Fibroblast of lung (primary cell): ENCODE results near the gene HEBP1. TPM values are rescaled to one million over a fixed set of nuclear protein-coding genes. Genes with fewer than 3 reads are reported as not detected.

Experiments
- DNase-seq, 2 donors: peaks; one replicate each; pipeline versions ENCODE4 v3.0.0 to v3.0.0-alpha.2; 2010; ENCODE audit warnings: low read depth in 2 of 2
- H2AFZ ChIP-seq: 2 replicates; pipeline ENCODE4 v1.5.1; 2012; ENCODE audit warnings: low read length, control low read depth, inconsistent platforms
- H3K27ac ChIP-seq: 2 replicates; pipeline ENCODE4 v1.5.1; 2011; ENCODE audit warnings: low read length, control low read depth; ENCODE audit not compliant: insufficient read depth
- H3K27me3 ChIP-seq: 2 replicates; pipeline ENCODE4 v1.5.1; 2011; ENCODE audit warnings: mild to moderate bottlenecking, low read length; ENCODE audit not compliant: control insufficient read depth, insufficient read depth
- H3K36me3 ChIP-seq: 2 replicates; pipeline ENCODE4 v1.5.1; 2011; ENCODE audit warnings: low read length; ENCODE audit not compliant: control insufficient read depth, insufficient read depth
- H3K4me1 ChIP-seq: 2 replicates; pipeline ENCODE4 v1.5.1; 2011; ENCODE audit warnings: low read length; ENCODE audit not compliant: control insufficient read depth, insufficient read depth; ENCODE audit errors: extremely low read depth
- H3K4me2 ChIP-seq: 2 replicates; pipeline ENCODE4 v1.5.1; 2011; ENCODE audit warnings: low read length, control low read depth; ENCODE audit not compliant: insufficient read depth; ENCODE audit errors: extremely low read depth
- H3K4me3 ChIP-seq, 4 experiments: fragments of 200-600 bp in 1 of 4; sonication (generic) in 1 of 4; replicated peaks in 1 of 4; 2 replicates each; pipeline ENCODE4 v1.5.1; 2011 to 2016; ENCODE audit warnings: low read length in 4 of 4, low read depth in 3 of 4, mild to moderate bottlenecking in 3 of 4, control low read depth in 2 of 4, inconsistent platforms in 1 of 4, mixed read lengths in 1 of 4; ENCODE audit not compliant: insufficient read depth in 1 of 4; ENCODE audit errors: control extremely low read depth in 1 of 4
- H3K79me2 ChIP-seq: 2 replicates; pipeline ENCODE4 v1.5.1; 2012; ENCODE audit warnings: mild to moderate bottlenecking, low read length, inconsistent platforms; ENCODE audit not compliant: control insufficient read depth, insufficient read depth
- H3K9ac ChIP-seq: 2 replicates; pipeline ENCODE4 v1.5.1; 2011; ENCODE audit warnings: mild to moderate bottlenecking, low read length, control low read depth; ENCODE audit not compliant: insufficient read depth
- H3K9me3 ChIP-seq: 2 replicates; pipeline ENCODE4 v1.5.1; 2012; ENCODE audit warnings: low read depth, low read length; ENCODE audit not compliant: control insufficient read depth, insufficient read depth
- H4K20me1 ChIP-seq: 2 replicates; pipeline ENCODE4 v1.5.1; 2011; ENCODE audit warnings: low read length; ENCODE audit not compliant: control insufficient read depth, insufficient read depth; ENCODE audit errors: extremely low read depth
- EZH2 ChIP-seq: IDR thresholded peaks from 2 replicates; pipeline ENCODE4 v1.5.1; 2012; ENCODE audit warnings: low read length, control low read depth, mild to moderate bottlenecking; ENCODE audit errors: missing control alignments
- polyA plus RNA-seq, 2 donors: library from polyadenylated mRNA; depleted of rRNA in 1 of 2; stranded (reverse) in 1 of 2; unstranded in 1 of 2; fragments of >200 nt; gene quantifications; 2 replicates each; pipeline ENCODE4 v1.2.1, GENCODE V29; 2011 to 2012; ENCODE audit warnings: missing spikeins in 1 of 2
- total RNA-seq: library from RNA; depleted of rRNA; stranded (reverse); fragments of >200 nt; gene quantifications from 2 replicates; pipeline ENCODE4 v1.2.1, GENCODE V29; 2014
- TF ChIP-seq, protein P1 (sequence below), 2 donors: IDR thresholded peaks in 1 of 2; conservative IDR thresholded peaks in 1 of 2; 1 replicate in 1 of 2; 2 replicates in 1 of 2; pipeline ENCODE4 v1.5.1; 2011 to 2012; ENCODE audit warnings: low read length in 2 of 2, control low read depth in 1 of 2, inconsistent platforms in 1 of 2, low read depth in 1 of 2, mild to moderate bottlenecking in 1 of 2

Gene HEBP1
- total and polyA plus RNA-seq, 2 donors (not counting 1 experiment from before 2014, with no cell fraction given): 33.7 to 78.2 TPM

DNA sequence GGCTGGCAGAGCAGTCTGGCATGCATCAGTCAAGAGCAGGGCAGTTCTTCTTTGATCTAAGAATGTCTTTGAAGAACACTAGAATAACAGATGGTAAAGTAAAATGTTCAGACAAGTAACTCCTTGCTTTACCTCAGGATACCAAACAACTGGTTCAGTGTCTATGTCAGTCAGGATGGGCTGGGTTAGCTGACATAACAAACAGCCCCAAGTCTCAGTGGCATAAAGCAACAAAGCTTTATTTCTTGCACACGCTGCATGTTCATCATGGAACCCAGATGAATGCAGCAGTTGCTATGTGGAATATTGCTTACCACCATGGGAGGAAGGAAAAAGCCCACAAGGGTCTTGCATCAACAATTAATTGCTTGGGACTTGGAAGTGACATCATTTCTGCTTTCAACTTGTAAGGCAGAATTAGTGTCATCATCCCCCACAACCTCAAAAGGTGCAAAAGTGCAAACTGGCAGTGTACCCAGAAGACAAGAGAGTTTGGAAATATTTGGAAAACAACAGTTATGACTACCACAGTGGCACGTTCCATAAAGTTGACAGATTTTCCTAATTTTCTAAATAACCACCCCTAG, 69.3 kb downstream of the HEBP1 start:
- Histone ChIP-seq H3K9me3 (no peaks in the 10 kb centered on the region), H3K27me3 (no peaks in the 10 kb centered on the region), H4K20me1 (no peaks in the 10 kb centered on the region), H3K79me2 (no peaks in the 10 kb centered on the region), H3K4me1 (peaks cover 3% of the 10 kb centered on the region), H3K9ac (no peak overlapping the region), H2AFZ (no peak overlapping the region), H3K4me3 (no peak overlapping the region), H3K27ac (no peak overlapping the region), H3K4me2 (no peak overlapping the region), H3K36me3 (no peaks in the 10 kb centered on the region)
- TF ChIP-seq, protein P1, sequence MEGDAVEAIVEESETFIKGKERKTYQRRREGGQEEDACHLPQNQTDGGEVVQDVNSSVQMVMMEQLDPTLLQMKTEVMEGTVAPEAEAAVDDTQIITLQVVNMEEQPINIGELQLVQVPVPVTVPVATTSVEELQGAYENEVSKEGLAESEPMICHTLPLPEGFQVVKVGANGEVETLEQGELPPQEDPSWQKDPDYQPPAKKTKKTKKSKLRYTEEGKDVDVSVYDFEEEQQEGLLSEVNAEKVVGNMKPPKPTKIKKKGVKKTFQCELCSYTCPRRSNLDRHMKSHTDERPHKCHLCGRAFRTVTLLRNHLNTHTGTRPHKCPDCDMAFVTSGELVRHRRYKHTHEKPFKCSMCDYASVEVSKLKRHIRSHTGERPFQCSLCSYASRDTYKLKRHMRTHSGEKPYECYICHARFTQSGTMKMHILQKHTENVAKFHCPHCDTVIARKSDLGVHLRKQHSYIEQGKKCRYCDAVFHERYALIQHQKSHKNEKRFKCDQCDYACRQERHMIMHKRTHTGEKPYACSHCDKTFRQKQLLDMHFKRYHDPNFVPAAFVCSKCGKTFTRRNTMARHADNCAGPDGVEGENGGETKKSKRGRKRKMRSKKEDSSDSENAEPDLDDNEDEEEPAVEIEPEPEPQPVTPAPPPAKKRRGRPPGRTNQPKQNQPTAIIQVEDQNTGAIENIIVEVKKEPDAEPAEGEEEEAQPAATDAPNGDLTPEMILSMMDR (conservative IDR thresholded peaks at IDR 0.05 in 1 of 2, IDR thresholded peaks at IDR 0.05 in 1 of 2; ENCODE audit: low read depth in 1 of 2, low read length in 2 of 2): no peak
- no peak for TF ChIP-seq EZH2
- no peak for DNase-seq

DNA sequence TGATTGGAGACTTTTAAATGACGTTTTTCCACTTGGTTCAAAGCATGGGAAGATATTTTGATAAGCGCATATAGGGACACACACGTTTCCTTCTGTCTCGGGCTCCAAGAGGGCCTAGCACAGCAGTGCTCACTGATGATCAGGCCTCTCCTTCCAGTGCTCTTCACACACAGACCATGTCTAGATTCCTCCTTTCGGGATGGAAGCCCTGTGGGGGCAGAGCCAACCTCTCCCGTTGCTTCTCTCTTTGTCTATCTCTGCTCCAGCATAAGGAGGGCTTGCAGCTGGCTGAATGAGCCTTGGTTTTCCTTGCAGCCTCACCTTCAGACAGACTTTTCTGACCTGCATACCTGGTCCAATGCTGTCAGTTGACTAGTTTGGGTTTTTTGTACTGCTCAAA, 70.4 kb downstream of the HEBP1 start:
- no peaks in the 10 kb centered on the region for H4K20me1 ChIP-seq
- H3K27me3 ChIP-seq: no peaks in the 10 kb centered on the region
- no peak overlapping the region for H3K4me2 ChIP-seq
- no peaks in the 10 kb centered on the region for H3K36me3 ChIP-seq
- no peak for TF ChIP-seq EZH2
- TF ChIP-seq, protein P1 (conservative IDR thresholded peaks at IDR 0.05 in 1 of 2, IDR thresholded peaks at IDR 0.05 in 1 of 2; ENCODE audit: low read depth in 1 of 2, low read length in 2 of 2): no peak
- H3K9me3 ChIP-seq: no peaks in the 10 kb centered on the region
- no peak overlapping the region for H2AFZ ChIP-seq
- no peak overlapping the region for H3K4me3 ChIP-seq
- H3K9ac ChIP-seq: no peak overlapping the region
- no peaks in the 10 kb centered on the region for H3K79me2 ChIP-seq
- H3K27ac ChIP-seq: no peak overlapping the region
- no peak for DNase-seq
- peaks cover 3% of the 10 kb centered on the region for H3K4me1 ChIP-seq

DNA sequence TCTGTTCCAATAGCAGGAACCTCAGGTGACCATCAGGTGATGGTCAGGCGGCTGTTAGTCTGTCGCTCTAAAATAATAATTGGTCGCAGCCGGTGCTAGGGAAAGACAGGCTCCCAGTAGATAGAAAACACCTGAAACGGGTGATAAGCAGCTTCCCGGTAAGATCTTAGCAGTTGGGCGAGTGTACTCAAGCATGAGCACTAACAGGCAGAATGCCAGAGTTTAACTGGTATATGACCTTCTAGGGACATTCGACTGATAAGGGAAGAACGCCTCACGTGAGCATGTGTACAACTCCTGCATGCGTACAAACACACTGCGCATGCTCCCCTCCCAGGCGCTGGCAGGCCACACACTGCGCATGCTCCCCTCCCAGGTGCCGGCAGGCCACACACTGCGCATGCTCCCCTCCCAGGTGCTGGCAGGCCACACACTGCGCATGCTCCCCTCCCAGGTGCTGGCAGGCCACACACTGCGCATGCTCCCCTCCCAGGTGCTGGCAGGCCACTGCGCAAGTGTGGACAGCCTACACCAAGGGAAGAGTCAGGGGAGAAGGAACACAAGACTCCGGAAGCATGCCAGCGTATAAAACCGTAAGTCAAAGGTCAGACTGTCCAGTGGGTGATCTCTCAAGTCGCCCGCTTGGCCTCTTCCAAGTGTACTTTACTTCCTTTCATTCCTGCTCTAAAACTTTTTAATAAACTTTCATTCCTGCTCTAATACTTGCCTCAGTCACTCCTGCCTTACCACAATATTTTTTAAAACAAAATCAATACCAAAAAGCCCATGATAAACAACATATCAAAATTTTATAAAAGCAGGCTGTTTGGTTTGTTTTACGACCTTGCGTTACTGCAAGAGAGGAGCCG, 72.6 kb downstream of the HEBP1 start:
- TF ChIP-seq EZH2: no peak
- TF ChIP-seq, protein P1 (conservative IDR thresholded peaks at IDR 0.05 in 1 of 2, IDR thresholded peaks at IDR 0.05 in 1 of 2; ENCODE audit: low read depth in 1 of 2, low read length in 2 of 2): no peak
- H3K4me1 ChIP-seq: peaks cover 3% of the 10 kb centered on the region
- no peak overlapping the region for H3K4me2 ChIP-seq
- DNase-seq: peak; percentile 31 to 82
- H2AFZ ChIP-seq: peak overlapping the region; percentile 65
- peak overlapping the region; percentile 16 for H3K27ac ChIP-seq
- H3K27me3 ChIP-seq: no peaks in the 10 kb centered on the region
- no peak overlapping the region for H3K9ac ChIP-seq
- H3K9me3 ChIP-seq: no peaks in the 10 kb centered on the region
- H3K79me2 ChIP-seq: no peaks in the 10 kb centered on the region
- H3K36me3 ChIP-seq: no peaks in the 10 kb centered on the region
- peak overlapping the region in 3 of 4 experiments; percentile 3 to 76 (median 39) for H3K4me3 ChIP-seq
- no peaks in the 10 kb centered on the region for H4K20me1 ChIP-seq
